GM18909 (cell line): ENCODE measurements around the gene CTDSP1.

Experiments
- ATAC-seq: cut with Tn5 transposase; IDR thresholded peaks from one replicate; pipeline ENCODE4 v1.9.1; 2021; ENCODE audit warnings: mild to moderate bottlenecking; ENCODE audit not compliant: unreplicated experiment, poor library complexity

Gene CTDSP1

DNA sequence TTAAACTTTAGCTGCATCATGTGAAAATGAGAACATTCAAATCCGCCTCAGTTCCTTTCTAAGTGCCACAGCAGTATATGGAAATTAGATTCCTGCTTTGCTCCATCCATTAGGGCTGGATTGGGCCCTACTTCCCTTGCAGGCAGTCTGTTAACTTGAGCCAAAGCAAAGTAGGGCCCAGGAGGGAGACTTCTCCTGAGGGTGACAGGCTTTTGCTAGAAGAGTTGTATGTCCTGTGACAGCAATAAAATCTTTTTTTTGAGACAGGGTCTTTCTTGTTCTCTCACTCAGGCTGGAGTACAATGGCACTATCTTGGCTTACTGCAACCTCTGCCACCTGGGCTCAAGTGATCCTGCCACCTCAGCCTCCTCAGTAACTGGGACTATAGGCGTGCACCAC lies 47.4 kb downstream of the CTDSP1 start:
- no peak for ATAC-seq

DNA sequence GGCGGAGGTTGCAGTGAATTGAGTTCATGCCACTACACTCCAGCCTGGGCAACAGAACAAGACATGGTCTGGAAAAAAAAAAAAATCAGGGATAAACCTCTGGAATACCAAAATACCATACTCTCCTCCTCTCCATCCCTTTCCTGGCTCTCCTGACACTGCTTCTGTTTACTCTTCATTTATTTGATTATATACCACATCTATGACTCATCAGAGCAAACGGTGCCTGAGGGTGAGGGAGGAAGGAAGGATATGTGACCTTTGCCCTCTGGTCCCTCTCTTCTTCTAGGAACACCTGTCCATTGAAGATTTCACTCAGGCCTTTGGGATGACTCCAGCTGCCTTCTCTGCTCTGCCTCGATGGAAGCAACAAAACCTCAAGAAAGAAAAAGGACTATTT lies 49.3 kb downstream of the CTDSP1 start:
- no peak for ATAC-seq

DNA sequence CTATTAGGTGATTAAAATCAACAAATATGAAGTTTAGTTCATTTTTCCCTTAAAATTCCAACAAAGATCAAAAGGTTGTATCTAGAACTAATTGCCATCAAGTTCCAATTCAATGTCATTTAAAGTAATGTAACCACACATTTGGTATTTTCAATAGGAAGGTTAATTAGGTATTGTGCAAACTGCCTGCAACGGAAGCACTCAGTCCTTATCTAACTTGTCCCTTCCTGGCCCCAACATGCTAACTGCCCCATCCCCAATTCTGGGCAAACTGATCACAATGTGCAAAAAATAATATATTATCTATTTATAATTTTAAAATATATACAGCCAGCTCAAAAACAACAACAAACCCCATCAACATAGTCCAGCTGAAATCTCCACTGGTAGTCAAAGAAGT lies 52.4 kb downstream of the CTDSP1 start:
- no peak for ATAC-seq
